OCI-LY1 (cell line): ENCODE data around the gene DPH7.
"Not testable (repeated sequence)": the region's sequence is repeated elsewhere in the genome, so short reads cannot be mapped to it uniquely, and the experiment has no call there.

Experiments used
- H2AFZ ChIP-seq: fragments of 200-600 bp; sonication (generic), shearing (Covaris generic); 2 replicates; pipeline ENCODE4 v1.6.0; 2014; ENCODE audit warnings: antibody characterized with exemption, mild to moderate bottlenecking, low read length
- H3F3A ChIP-seq: fragments of 200-600 bp; sonication (generic), shearing (Covaris generic); 2 replicates; pipeline ENCODE4 v1.6.0; 2014; ENCODE audit warnings: mild to moderate bottlenecking, antibody characterized with exemption, low read length, moderate library complexity; ENCODE audit not compliant: insufficient read depth
- H3K27ac ChIP-seq: fragments of 200-600 bp; sonication (generic); 2 replicates; pipeline ENCODE4 v1.5.1; 2014; ENCODE audit warnings: low read length, mixed run types, mild to moderate bottlenecking, low read depth; ENCODE audit not compliant: poor library complexity, severe bottlenecking
- H3K27me3 ChIP-seq: fragments of 200-600 bp; sonication (generic); 2 replicates; pipeline ENCODE4 v1.6.0; 2014; ENCODE audit warnings: antibody characterized with exemption, mild to moderate bottlenecking, low read length, moderate library complexity; ENCODE audit not compliant: insufficient read depth
- H3K36me3 ChIP-seq: fragments of 200-600 bp; sonication (generic); 2 replicates; pipeline ENCODE4 v1.6.1; 2014; ENCODE audit warnings: mild to moderate bottlenecking, antibody characterized with exemption, low read length, moderate library complexity, mixed read lengths; ENCODE audit not compliant: insufficient read depth
- H3K4me1 ChIP-seq: fragments of 200-600 bp; sonication (generic); 2 replicates; pipeline ENCODE4 v1.5.1; 2014; ENCODE audit warnings: mild to moderate bottlenecking, low read length, moderate library complexity; ENCODE audit not compliant: insufficient read depth, severe bottlenecking
- H3K4me2 ChIP-seq: fragments of 200-600 bp; sonication (generic), shearing (Covaris generic); 2 replicates; pipeline ENCODE4 v1.6.1; 2014; ENCODE audit warnings: low read length
- H3K4me3 ChIP-seq: fragments of 200-600 bp; sonication (generic); 2 replicates; pipeline ENCODE4 v1.5.1; 2014; ENCODE audit warnings: low read length, low read depth, mild to moderate bottlenecking, mixed read lengths; ENCODE audit not compliant: poor library complexity, severe bottlenecking
- H3K79me2 ChIP-seq: fragments of 200-600 bp; shearing (Covaris generic); 2 replicates; pipeline ENCODE4 v1.6.1; 2016; ENCODE audit warnings: mixed run types, low read length, mixed read lengths; ENCODE audit not compliant: insufficient read depth
- H3K9ac ChIP-seq: fragments of 200-600 bp; sonication (generic), shearing (Covaris generic); 2 replicates; pipeline ENCODE4 v1.6.1; 2014; ENCODE audit warnings: mild to moderate bottlenecking, low read length, mixed read lengths
- H3K9me2 ChIP-seq: fragments of 200-600 bp; sonication (generic), shearing (Covaris generic); 2 replicates; pipeline ENCODE4 v1.6.1; 2014; ENCODE audit warnings: low read depth, mild to moderate bottlenecking, low read length, mixed read lengths
- H3K9me3 ChIP-seq: fragments of 200-600 bp; shearing (Covaris generic); 2 replicates; pipeline ENCODE4 v1.6.1; 2014; ENCODE audit warnings: low read length, mixed read lengths
- H4K20me1 ChIP-seq: fragments of 200-600 bp; sonication (generic), shearing (Covaris generic); 2 replicates; pipeline ENCODE4 v1.6.0; 2016; ENCODE audit warnings: mild to moderate bottlenecking, low read length; ENCODE audit not compliant: insufficient read depth
- CTCF ChIP-seq: fragments of 200-600 bp; sonication (generic), shearing (Covaris generic); IDR thresholded peaks from 2 replicates; pipeline ENCODE4 v1.5.1; 2017; ENCODE audit warnings: mild to moderate bottlenecking, antibody characterized with exemption, low read length, moderate library complexity, mixed read lengths
- EZH2 ChIP-seq: fragments of 200-600 bp; sonication (generic), shearing (Covaris generic); IDR thresholded peaks from 2 replicates; pipeline ENCODE4 v1.8.0; 2017; ENCODE audit warnings: borderline replicate concordance, mixed run types, mild to moderate bottlenecking, antibody characterized with exemption, low read length, moderate library complexity, mixed read lengths

DPH7 gene

DNA sequence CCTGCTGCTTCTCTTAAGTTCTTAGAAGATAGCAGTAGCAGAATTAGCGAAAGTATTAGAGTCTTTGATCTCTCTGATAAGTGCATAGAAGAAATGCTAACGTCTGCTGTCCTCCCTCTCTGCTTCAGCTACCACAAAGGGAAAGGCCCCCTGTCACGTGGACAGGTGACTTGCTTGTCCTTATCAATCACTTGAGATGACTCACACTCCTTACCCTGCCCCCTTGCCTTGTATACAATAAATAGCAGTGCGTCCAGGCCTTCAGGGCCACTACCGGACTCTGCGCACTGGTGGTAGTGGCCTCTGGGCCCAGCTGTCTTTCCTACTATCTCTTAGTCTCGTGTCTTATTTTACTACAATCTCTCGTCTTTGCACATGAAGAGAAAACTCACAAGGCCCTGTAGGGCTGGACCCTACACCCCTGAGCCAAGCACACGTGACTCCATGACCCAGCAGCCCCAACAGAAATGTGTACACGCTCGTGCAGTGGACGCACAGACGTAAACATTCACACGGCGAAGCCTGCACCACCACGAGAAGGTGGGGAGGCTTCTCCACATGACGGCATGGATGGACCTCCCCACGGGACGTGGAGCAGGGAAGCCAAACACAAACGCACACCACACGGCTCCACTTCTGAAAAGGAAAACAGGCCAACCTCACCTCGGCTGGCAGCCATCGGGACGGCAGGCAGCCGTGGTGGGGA is 66.8 kb downstream of the DPH7 start:
- no peak overlapping the region for H2AFZ ChIP-seq
- no peaks in the 10 kb centered on the region for H3K9me3 ChIP-seq
- no peaks in the 10 kb centered on the region for H3K36me3 ChIP-seq
- H3K27me3 ChIP-seq = no peaks in the 10 kb centered on the region
- no peak overlapping the region for H3K4me3 ChIP-seq
- no peak for TF ChIP-seq CTCF
- TF ChIP-seq EZH2 = no peak
- H3K79me2 ChIP-seq = no peaks in the 10 kb centered on the region
- no peak overlapping the region for H3K9ac ChIP-seq
- no peaks in the 10 kb centered on the region for H3F3A ChIP-seq
- H3K4me1 ChIP-seq = no peaks in the 10 kb centered on the region
- H4K20me1 ChIP-seq = no peaks in the 10 kb centered on the region
- H3K27ac ChIP-seq = no peak overlapping the region
- no peaks in the 10 kb centered on the region for H3K9me2 ChIP-seq
- no peak overlapping the region for H3K4me2 ChIP-seq

DNA sequence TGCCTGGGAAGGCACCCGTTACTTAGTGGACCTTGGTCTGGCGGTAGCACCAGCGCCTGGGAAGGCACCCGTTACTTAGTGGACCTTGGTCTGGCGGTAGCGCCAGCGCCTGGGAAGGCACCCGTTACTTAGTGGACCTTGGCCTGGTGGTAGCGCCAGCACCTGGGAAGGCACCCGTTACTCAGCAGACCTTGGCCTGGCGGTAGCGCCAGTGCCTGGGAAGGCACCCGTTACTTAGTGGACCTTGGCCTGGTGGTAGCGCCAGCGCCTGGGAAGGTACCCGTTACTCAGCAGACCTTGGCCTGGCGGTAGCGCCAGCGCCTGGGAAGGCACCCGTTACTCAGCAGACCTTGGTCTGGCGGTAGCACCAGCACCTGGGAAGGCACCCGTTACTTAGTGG is 67.6 kb downstream of the DPH7 start:
- H4K20me1 ChIP-seq, H3K9me3 ChIP-seq, H3K79me2 ChIP-seq, H3K9me2 ChIP-seq, H2AFZ ChIP-seq, H3K27me3 ChIP-seq, H3K9ac ChIP-seq, H3K4me3 ChIP-seq, H3K36me3 ChIP-seq, H3K27ac ChIP-seq, H3K4me2 ChIP-seq, H3K4me1 ChIP-seq, H3F3A ChIP-seq: not testable (repeated sequence)

GRCh38 chr9:137509198-137509597 is 69.5 kb downstream of the DPH7 start:
- H3K36me3 ChIP-seq = no peaks in the 10 kb centered on the region
- H3K4me2 ChIP-seq = no peak overlapping the region
- no peaks in the 10 kb centered on the region for H3F3A ChIP-seq
- no peaks in the 10 kb centered on the region for H3K79me2 ChIP-seq
- no peaks in the 10 kb centered on the region for H3K9me2 ChIP-seq
- H3K9ac ChIP-seq = no peak overlapping the region
- no peaks in the 10 kb centered on the region for H3K9me3 ChIP-seq
- H3K27me3 ChIP-seq = no peaks in the 10 kb centered on the region
- TF ChIP-seq EZH2 (no peak), CTCF (no peak)
- H3K27ac ChIP-seq = no peak overlapping the region
- no peak overlapping the region for H2AFZ ChIP-seq
- no peak overlapping the region for H3K4me3 ChIP-seq
- H4K20me1 ChIP-seq = no peaks in the 10 kb centered on the region
- H3K4me1 ChIP-seq = no peaks in the 10 kb centered on the region

DNA sequence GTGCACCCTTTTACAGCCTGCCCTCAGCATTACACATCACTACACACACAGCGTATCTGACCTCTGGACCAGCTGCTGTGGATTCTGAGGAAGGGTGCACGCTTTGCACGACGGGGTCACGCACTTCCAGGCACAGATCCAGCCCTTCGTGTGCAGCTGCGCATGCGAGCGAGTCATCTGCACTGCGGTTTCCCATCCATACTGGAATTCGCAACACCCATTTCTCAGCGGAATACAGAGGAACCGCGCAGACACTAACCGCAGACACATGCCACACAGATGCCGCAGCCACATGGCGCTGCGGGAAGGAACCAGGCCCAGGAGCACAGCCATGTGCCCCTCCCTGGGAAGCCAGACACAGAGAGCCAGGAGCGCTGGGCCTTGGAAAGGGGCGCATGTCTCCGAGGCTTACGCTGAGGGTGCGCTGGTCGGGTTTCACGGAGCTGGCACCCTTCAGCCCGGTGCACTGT is 72.0 kb downstream of the DPH7 start:
- H3K27me3 ChIP-seq = no peaks in the 10 kb centered on the region
- H3F3A ChIP-seq = no peaks in the 10 kb centered on the region
- H3K27ac ChIP-seq = no peak overlapping the region
- H3K9me2 ChIP-seq = no peaks in the 10 kb centered on the region
- no peak overlapping the region for H3K9ac ChIP-seq
- no peak overlapping the region for H3K4me3 ChIP-seq
- no peaks in the 10 kb centered on the region for H3K79me2 ChIP-seq
- no peak overlapping the region for H2AFZ ChIP-seq
- H3K4me2 ChIP-seq = no peak overlapping the region
- no peak for TF ChIP-seq CTCF
- no peak for TF ChIP-seq EZH2
- no peaks in the 10 kb centered on the region for H3K36me3 ChIP-seq
- no peaks in the 10 kb centered on the region for H4K20me1 ChIP-seq
- no peaks in the 10 kb centered on the region for H3K4me1 ChIP-seq
- H3K9me3 ChIP-seq = no peaks in the 10 kb centered on the region
